H1 (cell line): ENCODE data around the gene MREG. TPM values are rescaled to one million over a fixed set of nuclear protein-coding genes. Genes with fewer than 3 reads are reported as not detected.

Source experiments
- polyA plus RNA-seq, 7 experiments: library from polyadenylated mRNA; depleted of rRNA in 3 of 7; stranded (reverse) in 5 of 7; unstranded in 2 of 7; fragments of >200 nt in 5 of 7; fragments of 200-250 nt in 2 of 7; gene quantifications; 1 replicate in 5 of 7; 2 replicates in 1 of 7; 4 replicates in 1 of 7; pipeline versions ENCODE4 v1.2.1 to v1.2.3, GENCODE V29; 2011 to 2013; ENCODE audit warnings: missing spikeins in 2 of 7, mixed read lengths in 2 of 7
- total RNA-seq: library from RNA; stranded (reverse); fragmentation: NEBNext Ultra II Directional; extraction: Animal tissue kit (Norgen Biotek cat#: 25700); gene quantifications from 2 replicates; pipeline ENCODE4 v1.2.1, GENCODE V29; 2021
- TF ChIP-seq, protein P1 (sequence below): fragments of 300-600 bp; sonication (generic); IDR thresholded peaks from 2 replicates; pipeline ENCODE4 v1.7.1; 2012; ENCODE audit warnings: low read length, moderate library complexity, mild to moderate bottlenecking, inconsistent platforms; ENCODE audit not compliant: insufficient replicate concordance
- TF ChIP-seq, protein P2 (sequence below), 3 experiments: IDR thresholded peaks; 1 replicate in 2 of 3; 2 replicates in 1 of 3; pipeline versions ENCODE4 v1.5.1 to v1.6.1; 2011; ENCODE audit warnings: low read length in 3 of 3, mild to moderate bottlenecking in 3 of 3, inconsistent platforms in 2 of 3, low read depth in 1 of 3, moderate library complexity in 1 of 3; ENCODE audit not compliant: insufficient read depth in 1 of 3; ENCODE audit errors: control extremely low read depth in 1 of 3

The MREG gene
- total and polyA plus RNA-seq, 2 of the 8 experiments (the other 6 are each of a cell fraction or from before 2014, with no cell fraction given): 7.5 to 31.9 TPM

DNA sequence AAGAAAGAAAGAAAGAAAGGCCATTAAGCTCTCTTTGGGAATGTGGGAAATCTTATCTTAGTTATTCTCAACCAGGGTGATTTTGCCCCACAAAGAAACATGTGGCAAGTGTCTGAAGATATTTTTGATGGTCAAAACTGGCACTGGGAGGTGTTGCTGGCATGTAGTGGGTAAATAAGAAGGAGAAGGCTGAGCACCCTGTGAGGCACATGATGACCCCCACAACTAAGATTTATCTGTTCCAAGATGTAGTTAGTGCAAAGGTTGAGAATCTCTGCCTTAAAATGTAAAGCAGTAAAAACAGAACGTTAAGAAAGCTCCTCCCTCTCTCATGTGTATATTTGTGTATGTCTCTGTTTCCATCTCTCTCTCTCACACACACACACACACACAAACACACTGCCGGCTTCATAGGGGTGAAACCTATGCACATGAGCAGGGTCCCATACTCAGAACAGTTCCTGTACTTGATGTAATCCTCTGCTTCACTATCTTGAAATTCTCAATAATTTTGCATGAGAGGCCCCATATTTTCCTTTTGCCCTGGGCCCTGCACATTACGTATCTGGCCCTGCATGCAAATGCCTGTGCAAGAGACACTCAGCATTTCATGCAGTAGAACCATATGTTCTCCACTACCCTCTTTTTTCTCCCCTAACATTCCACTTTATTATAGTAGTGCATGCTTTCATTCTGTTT lies 94.3 kb downstream of the MREG start (continued):
- TF ChIP-seq, protein P1, sequence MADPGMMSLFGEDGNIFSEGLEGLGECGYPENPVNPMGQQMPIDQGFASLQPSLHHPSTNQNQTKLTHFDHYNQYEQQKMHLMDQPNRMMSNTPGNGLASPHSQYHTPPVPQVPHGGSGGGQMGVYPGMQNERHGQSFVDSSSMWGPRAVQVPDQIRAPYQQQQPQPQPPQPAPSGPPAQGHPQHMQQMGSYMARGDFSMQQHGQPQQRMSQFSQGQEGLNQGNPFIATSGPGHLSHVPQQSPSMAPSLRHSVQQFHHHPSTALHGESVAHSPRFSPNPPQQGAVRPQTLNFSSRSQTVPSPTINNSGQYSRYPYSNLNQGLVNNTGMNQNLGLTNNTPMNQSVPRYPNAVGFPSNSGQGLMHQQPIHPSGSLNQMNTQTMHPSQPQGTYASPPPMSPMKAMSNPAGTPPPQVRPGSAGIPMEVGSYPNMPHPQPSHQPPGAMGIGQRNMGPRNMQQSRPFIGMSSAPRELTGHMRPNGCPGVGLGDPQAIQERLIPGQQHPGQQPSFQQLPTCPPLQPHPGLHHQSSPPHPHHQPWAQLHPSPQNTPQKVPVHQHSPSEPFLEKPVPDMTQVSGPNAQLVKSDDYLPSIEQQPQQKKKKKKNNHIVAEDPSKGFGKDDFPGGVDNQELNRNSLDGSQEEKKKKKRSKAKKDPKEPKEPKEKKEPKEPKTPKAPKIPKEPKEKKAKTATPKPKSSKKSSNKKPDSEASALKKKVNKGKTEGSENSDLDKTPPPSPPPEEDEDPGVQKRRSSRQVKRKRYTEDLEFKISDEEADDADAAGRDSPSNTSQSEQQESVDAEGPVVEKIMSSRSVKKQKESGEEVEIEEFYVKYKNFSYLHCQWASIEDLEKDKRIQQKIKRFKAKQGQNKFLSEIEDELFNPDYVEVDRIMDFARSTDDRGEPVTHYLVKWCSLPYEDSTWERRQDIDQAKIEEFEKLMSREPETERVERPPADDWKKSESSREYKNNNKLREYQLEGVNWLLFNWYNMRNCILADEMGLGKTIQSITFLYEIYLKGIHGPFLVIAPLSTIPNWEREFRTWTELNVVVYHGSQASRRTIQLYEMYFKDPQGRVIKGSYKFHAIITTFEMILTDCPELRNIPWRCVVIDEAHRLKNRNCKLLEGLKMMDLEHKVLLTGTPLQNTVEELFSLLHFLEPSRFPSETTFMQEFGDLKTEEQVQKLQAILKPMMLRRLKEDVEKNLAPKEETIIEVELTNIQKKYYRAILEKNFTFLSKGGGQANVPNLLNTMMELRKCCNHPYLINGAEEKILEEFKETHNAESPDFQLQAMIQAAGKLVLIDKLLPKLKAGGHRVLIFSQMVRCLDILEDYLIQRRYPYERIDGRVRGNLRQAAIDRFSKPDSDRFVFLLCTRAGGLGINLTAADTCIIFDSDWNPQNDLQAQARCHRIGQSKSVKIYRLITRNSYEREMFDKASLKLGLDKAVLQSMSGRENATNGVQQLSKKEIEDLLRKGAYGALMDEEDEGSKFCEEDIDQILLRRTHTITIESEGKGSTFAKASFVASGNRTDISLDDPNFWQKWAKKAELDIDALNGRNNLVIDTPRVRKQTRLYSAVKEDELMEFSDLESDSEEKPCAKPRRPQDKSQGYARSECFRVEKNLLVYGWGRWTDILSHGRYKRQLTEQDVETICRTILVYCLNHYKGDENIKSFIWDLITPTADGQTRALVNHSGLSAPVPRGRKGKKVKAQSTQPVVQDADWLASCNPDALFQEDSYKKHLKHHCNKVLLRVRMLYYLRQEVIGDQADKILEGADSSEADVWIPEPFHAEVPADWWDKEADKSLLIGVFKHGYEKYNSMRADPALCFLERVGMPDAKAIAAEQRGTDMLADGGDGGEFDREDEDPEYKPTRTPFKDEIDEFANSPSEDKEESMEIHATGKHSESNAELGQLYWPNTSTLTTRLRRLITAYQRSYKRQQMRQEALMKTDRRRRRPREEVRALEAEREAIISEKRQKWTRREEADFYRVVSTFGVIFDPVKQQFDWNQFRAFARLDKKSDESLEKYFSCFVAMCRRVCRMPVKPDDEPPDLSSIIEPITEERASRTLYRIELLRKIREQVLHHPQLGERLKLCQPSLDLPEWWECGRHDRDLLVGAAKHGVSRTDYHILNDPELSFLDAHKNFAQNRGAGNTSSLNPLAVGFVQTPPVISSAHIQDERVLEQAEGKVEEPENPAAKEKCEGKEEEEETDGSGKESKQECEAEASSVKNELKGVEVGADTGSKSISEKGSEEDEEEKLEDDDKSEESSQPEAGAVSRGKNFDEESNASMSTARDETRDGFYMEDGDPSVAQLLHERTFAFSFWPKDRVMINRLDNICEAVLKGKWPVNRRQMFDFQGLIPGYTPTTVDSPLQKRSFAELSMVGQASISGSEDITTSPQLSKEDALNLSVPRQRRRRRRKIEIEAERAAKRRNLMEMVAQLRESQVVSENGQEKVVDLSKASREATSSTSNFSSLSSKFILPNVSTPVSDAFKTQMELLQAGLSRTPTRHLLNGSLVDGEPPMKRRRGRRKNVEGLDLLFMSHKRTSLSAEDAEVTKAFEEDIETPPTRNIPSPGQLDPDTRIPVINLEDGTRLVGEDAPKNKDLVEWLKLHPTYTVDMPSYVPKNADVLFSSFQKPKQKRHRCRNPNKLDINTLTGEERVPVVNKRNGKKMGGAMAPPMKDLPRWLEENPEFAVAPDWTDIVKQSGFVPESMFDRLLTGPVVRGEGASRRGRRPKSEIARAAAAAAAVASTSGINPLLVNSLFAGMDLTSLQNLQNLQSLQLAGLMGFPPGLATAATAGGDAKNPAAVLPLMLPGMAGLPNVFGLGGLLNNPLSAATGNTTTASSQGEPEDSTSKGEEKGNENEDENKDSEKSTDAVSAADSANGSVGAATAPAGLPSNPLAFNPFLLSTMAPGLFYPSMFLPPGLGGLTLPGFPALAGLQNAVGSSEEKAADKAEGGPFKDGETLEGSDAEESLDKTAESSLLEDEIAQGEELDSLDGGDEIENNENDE: no peak
- TF ChIP-seq, protein P2, sequence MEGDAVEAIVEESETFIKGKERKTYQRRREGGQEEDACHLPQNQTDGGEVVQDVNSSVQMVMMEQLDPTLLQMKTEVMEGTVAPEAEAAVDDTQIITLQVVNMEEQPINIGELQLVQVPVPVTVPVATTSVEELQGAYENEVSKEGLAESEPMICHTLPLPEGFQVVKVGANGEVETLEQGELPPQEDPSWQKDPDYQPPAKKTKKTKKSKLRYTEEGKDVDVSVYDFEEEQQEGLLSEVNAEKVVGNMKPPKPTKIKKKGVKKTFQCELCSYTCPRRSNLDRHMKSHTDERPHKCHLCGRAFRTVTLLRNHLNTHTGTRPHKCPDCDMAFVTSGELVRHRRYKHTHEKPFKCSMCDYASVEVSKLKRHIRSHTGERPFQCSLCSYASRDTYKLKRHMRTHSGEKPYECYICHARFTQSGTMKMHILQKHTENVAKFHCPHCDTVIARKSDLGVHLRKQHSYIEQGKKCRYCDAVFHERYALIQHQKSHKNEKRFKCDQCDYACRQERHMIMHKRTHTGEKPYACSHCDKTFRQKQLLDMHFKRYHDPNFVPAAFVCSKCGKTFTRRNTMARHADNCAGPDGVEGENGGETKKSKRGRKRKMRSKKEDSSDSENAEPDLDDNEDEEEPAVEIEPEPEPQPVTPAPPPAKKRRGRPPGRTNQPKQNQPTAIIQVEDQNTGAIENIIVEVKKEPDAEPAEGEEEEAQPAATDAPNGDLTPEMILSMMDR (IDR thresholded peaks at IDR 0.05; ENCODE audit: control extremely low read depth in 1 of 3, insufficient read depth in 1 of 3, low read depth in 1 of 3, low read length in 3 of 3): no peak
